CD8-positive, alpha-beta memory T cell (primary cell): ENCODE measurements around the gene MARCHF10. TPM values are rescaled to one million over a fixed set of nuclear protein-coding genes. Genes with fewer than 3 reads are reported as not detected.

Source experiments
- CTCF ChIA-PET: fragments of 350-600 bp; sonication (Branson Sonifier 250); formaldehyde crosslinking; loops from one replicate; lab custom pipeline; 2021; ENCODE audit warnings: antibody characterized with exemption; lab: Charles Lee
- POLR2A ChIA-PET: fragments of 350-600 bp; sonication (Branson Sonifier 250); formaldehyde crosslinking; loops from one replicate; lab custom pipeline; 2021; ENCODE audit warnings: antibody characterized with exemption; lab: Charles Lee
- DNase-seq, 5 donors: peaks; one replicate each; pipeline versions ENCODE4 v3.0.0 to v3.0.0-alpha.2; 2020 to 2022; ENCODE audit warnings: mixed read lengths in 1 of 5
- H3K27ac ChIP-seq: one replicate; pipeline ENCODE4 v1.7.0; 2013; ENCODE audit warnings: low read depth, mild to moderate bottlenecking, low read length, moderate library complexity
- H3K27me3 ChIP-seq: 2 replicates; pipeline ENCODE4 v1.7.0; 2013; ENCODE audit warnings: low read length, mild to moderate bottlenecking; ENCODE audit not compliant: insufficient read depth, poor library complexity, severe bottlenecking
- H3K36me3 ChIP-seq: 2 replicates; pipeline ENCODE4 v1.7.0; 2013; ENCODE audit warnings: mild to moderate bottlenecking, low read length, moderate library complexity; ENCODE audit not compliant: insufficient read depth
- H3K4me1 ChIP-seq: 2 replicates; pipeline ENCODE4 v1.7.0; 2013; ENCODE audit warnings: mild to moderate bottlenecking, low read length, moderate library complexity; ENCODE audit not compliant: insufficient read depth
- H3K4me3 ChIP-seq: 2 replicates; pipeline ENCODE4 v1.7.0; 2013; ENCODE audit warnings: mild to moderate bottlenecking, low read length
- H3K9me3 ChIP-seq: 2 replicates; pipeline ENCODE4 v1.7.0; 2013; ENCODE audit warnings: mild to moderate bottlenecking, low read length
- H3K27ac Mint-ChIP-seq, 8 donors: one replicate each; pipeline ENCODE4 v1.8.0; 2020 to 2021; ENCODE audit warnings: mixed read lengths in 8 of 8, mild to moderate bottlenecking in 6 of 8, inconsistent platforms in 3 of 8, moderate library complexity in 3 of 8
- H3K27me3 Mint-ChIP-seq, 2 donors: one replicate each; pipeline ENCODE4 v1.8.0; 2020 to 2021; ENCODE audit warnings: mixed read lengths in 2 of 2, mild to moderate bottlenecking in 1 of 2, moderate library complexity in 1 of 2
- H3K36me3 Mint-ChIP-seq, 3 donors: one replicate each; pipeline ENCODE4 v1.8.0; 2020 to 2021; ENCODE audit warnings: mixed read lengths in 3 of 3, inconsistent platforms in 1 of 3, mild to moderate bottlenecking in 1 of 3
- H3K4me1 Mint-ChIP-seq, 3 donors: one replicate each; pipeline ENCODE4 v1.8.0; 2020 to 2021; ENCODE audit warnings: mixed read lengths in 3 of 3, inconsistent platforms in 1 of 3, mild to moderate bottlenecking in 1 of 3
- H3K4me3 Mint-ChIP-seq, 7 donors: one replicate each; pipeline ENCODE4 v1.8.0; 2020 to 2021; ENCODE audit warnings: mixed read lengths in 7 of 7, mild to moderate bottlenecking in 6 of 7, moderate library complexity in 4 of 7, inconsistent platforms in 2 of 7
- H3K9me3 Mint-ChIP-seq, 5 donors: one replicate each; pipeline ENCODE4 v1.8.0; 2020 to 2022; ENCODE audit warnings: mixed read lengths in 5 of 5, mild to moderate bottlenecking in 3 of 5, moderate library complexity in 2 of 5, inconsistent platforms in 1 of 5
- polyA plus RNA-seq: library from polyadenylated mRNA; unstranded; fragments of 300-500 nt; fragmentation: Illumina TruSeq; gene quantifications from one replicate; pipeline ENCODE4 v1.2.3, GENCODE V29; 2021
- total RNA-seq, 2 experiments: library from RNA; stranded (reverse); gene quantifications; one replicate each; pipeline ENCODE4 v1.2.3, GENCODE V29; 2021

The MARCHF10 gene
- total and polyA plus RNA-seq, 3 experiments from 2014 or later: 0.86 TPM; not detected in 2

- H3K36me3 Mint-ChIP-seq: peaks cover 0 to 5% (median 0%) of the 10 kb centered on the region in 3 donors
- POLR2A ChIA-PET: no interaction called here
- no peak overlapping the region for H3K4me3 ChIP-seq
- CTCF ChIA-PET: no interaction called here
- H3K36me3 ChIP-seq: no peaks in the 10 kb centered on the region
- H3K9me3 ChIP-seq: no peaks in the 10 kb centered on the region
- DNase-seq: no peak
- no peaks in the 10 kb centered on the region for H3K27me3 Mint-ChIP-seq
- H3K4me3 Mint-ChIP-seq: no peak overlapping the region
- H3K27ac Mint-ChIP-seq: no peak overlapping the region
- no peak overlapping the region for H3K27ac ChIP-seq
- no peaks in the 10 kb centered on the region for H3K27me3 ChIP-seq
- H3K4me1 ChIP-seq: no peaks in the 10 kb centered on the region
- peaks cover 0 to 3% (median 0%) of the 10 kb centered on the region in 5 donors for H3K9me3 Mint-ChIP-seq
- peaks cover 0 to 6% (median 5%) of the 10 kb centered on the region in 3 donors for H3K4me1 Mint-ChIP-seq
Observed at GRCh38 chr17:62715882-62716390, 92.2 kb downstream of the MARCHF10 start.

GRCh38 chr17:62714016-62714777, 93.9 kb downstream of the MARCHF10 start:
- no peaks in the 10 kb centered on the region for H3K4me1 ChIP-seq
- Mint-ChIP-seq H3K4me1 (no peaks in the 10 kb centered on the region), H3K27me3 (no peaks in the 10 kb centered on the region), H3K36me3 (no peaks in the 10 kb centered on the region), H3K27ac (no peak overlapping the region), H3K4me3 (no peak overlapping the region), H3K9me3 (no peaks in the 10 kb centered on the region)
- H3K4me3 ChIP-seq: no peak overlapping the region
- no peaks in the 10 kb centered on the region for H3K27me3 ChIP-seq
- H3K36me3 ChIP-seq: no peaks in the 10 kb centered on the region
- DNase-seq: no peak
- no peak overlapping the region for H3K27ac ChIP-seq
- H3K9me3 ChIP-seq: no peaks in the 10 kb centered on the region
- ChIA-PET POLR2A (no interaction called here), CTCF (interaction anchor here (1.1 kb wide), 1 partner anchor 10 kb away, joined by 3 read pairs; no protein-coding TSS in a partner anchor)

- Mint-ChIP-seq H3K36me3 (no peaks in the 10 kb centered on the region), H3K27ac (peak overlapping the region in 2 of 8 donors; percentile 23 to 32), H3K27me3 (no peaks in the 10 kb centered on the region), H3K4me1 (no peaks in the 10 kb centered on the region), H3K4me3 (no peak overlapping the region), H3K9me3 (peaks cover 0 to 4% (median 0%) of the 10 kb centered on the region in 5 donors)
- Histone ChIP-seq H3K4me3 (no peak overlapping the region), H3K9me3 (no peaks in the 10 kb centered on the region), H3K36me3 (no peaks in the 10 kb centered on the region), H3K4me1 (no peaks in the 10 kb centered on the region), H3K27me3 (no peaks in the 10 kb centered on the region), H3K27ac (no peak overlapping the region)
- POLR2A ChIA-PET: no interaction called here
- no peak for DNase-seq
- CTCF ChIA-PET: interaction anchor here (1.1 kb wide), 1 partner anchor 11 kb away, joined by 3 read pairs; no protein-coding TSS in a partner anchor
Observed at GRCh38 chr17:62713086-62713881, 94.8 kb downstream of the MARCHF10 start.

DNA sequence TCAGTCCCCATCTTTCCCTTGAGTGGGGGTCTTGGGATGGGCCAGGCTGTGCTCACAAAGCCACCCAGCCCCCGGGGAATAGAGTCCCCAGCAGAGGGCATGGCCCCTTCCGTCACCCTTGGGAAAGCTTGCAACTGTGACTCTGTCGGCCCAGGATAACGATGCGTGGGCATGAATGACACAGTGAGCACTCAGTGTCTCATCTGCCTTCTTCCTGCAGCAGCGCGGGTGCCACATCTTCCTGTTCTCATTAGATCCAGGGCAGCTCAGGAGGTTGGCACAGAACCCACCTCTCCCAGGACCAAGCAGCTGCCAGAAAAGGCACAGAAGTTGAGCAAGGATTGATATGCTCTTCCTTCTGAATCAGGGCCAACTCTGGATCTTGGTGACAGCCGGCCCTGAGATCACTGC, 95.9 kb downstream of the MARCHF10 start:
- Mint-ChIP-seq H3K27me3 (no peaks in the 10 kb centered on the region), H3K4me3 (no peak overlapping the region), H3K4me1 (no peaks in the 10 kb centered on the region), H3K9me3 (peaks cover 0 to 4% (median 0%) of the 10 kb centered on the region in 5 donors), H3K27ac (peak overlapping the region in 3 of 8 donors; percentile 5 to 74 (median 60)), H3K36me3 (no peaks in the 10 kb centered on the region)
- ChIA-PET CTCF (no interaction called here), POLR2A (no interaction called here)
- Histone ChIP-seq H3K36me3 (no peaks in the 10 kb centered on the region), H3K9me3 (no peaks in the 10 kb centered on the region), H3K4me1 (no peaks in the 10 kb centered on the region), H3K27ac (no peak overlapping the region), H3K27me3 (no peaks in the 10 kb centered on the region), H3K4me3 (no peak overlapping the region)
- no peak for DNase-seq

DNA sequence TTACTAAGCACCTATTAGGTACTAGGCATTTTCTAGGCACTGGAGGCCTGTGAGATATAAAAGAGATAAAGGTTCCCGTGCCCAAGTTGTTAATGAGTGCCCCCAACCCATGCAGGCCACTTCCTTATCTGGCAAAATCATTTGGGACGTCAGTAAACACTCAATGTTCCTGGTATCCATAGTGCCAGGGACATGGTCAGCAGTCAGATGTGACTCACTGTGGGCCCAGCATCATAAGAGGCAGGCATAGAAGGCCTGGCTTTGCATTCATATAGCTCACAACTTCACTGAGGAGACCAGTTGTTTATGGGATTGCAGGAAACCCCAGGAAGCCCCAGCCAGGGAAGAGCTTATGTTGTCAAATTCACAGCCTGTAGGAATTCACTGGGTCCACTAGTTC, 99.5 kb downstream of the MARCHF10 start:
- Histone ChIP-seq H3K4me1 (peaks cover 6% of the 10 kb centered on the region), H3K9me3 (no peaks in the 10 kb centered on the region), H3K36me3 (no peaks in the 10 kb centered on the region), H3K27me3 (peaks cover 3% of the 10 kb centered on the region), H3K27ac (no peak overlapping the region), H3K4me3 (no peak overlapping the region)
- Mint-ChIP-seq H3K4me3 (peak overlapping the region in 1 of 7 donors; percentile 37), H3K27ac (peak overlapping the region in 2 of 8 donors; percentile 41 to 47), H3K36me3 (no peaks in the 10 kb centered on the region), H3K4me1 (peaks cover 5 to 12% (median 7%) of the 10 kb centered on the region in 3 donors), H3K27me3 (peaks cover 0 to 2% of the 10 kb centered on the region in 2 donors), H3K9me3 (peaks cover 0 to 4% (median 0%) of the 10 kb centered on the region in 5 donors)
- ChIA-PET POLR2A (no interaction called here), CTCF (interaction anchor here (1.4 kb wide), 1 partner anchor 16 kb away, joined by 4 read pairs; no protein-coding TSS in a partner anchor)
- no peak for DNase-seq

DNA sequence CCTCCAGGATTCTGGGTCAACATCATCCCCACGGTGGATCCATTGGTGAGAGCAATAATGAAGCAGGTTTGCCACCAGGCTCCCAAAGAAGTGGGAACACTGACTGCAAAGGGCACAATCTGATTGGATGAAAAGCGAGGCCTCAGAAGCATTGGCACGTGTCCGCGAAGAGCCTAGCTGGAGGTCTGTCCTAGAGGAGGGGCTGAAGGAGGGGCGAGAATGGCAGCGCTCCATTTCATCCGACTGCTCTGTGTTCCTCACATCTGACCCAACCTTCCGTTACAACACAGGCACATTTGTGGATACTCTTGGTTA, 100.7 kb downstream of the MARCHF10 start:
- Histone ChIP-seq H3K4me1 (peaks cover 6% of the 10 kb centered on the region), H3K9me3 (no peaks in the 10 kb centered on the region), H3K36me3 (no peaks in the 10 kb centered on the region), H3K4me3 (no peak overlapping the region), H3K27ac (no peak overlapping the region), H3K27me3 (peaks cover 3% of the 10 kb centered on the region)
- no peak for DNase-seq
- Mint-ChIP-seq H3K4me3 (no peak overlapping the region), H3K36me3 (no peaks in the 10 kb centered on the region), H3K27me3 (peaks cover 0 to 2% of the 10 kb centered on the region in 2 donors), H3K4me1 (peaks cover 7 to 12% (median 8%) of the 10 kb centered on the region in 3 donors), H3K27ac (peak overlapping the region in 1 of 8 donors; percentile 84), H3K9me3 (peaks cover 0 to 4% (median 0%) of the 10 kb centered on the region in 5 donors)
- ChIA-PET CTCF (interaction anchor here (0.9 kb wide), 1 partner anchor 258 kb away, joined by 3 read pairs; the partner anchor contains the start of gene TANC2), POLR2A (no interaction called here)

- peak overlapping the region in 2 of 7 donors; percentile 36 to 43 for H3K4me3 Mint-ChIP-seq
- POLR2A ChIA-PET: no interaction called here
- peaks cover 0 to 4% (median 0%) of the 10 kb centered on the region in 5 donors for H3K9me3 Mint-ChIP-seq
- H3K4me1 Mint-ChIP-seq: peaks cover 7 to 12% (median 8%) of the 10 kb centered on the region in 3 donors
- CTCF ChIA-PET: interaction anchor here (0.9 kb wide), 1 partner anchor 11 kb away, joined by 3 read pairs; no protein-coding TSS in a partner anchor
- Histone ChIP-seq H3K4me3 (no peak overlapping the region), H3K27ac (no peak overlapping the region), H3K27me3 (peaks cover 3% of the 10 kb centered on the region), H3K4me1 (peaks cover 6% of the 10 kb centered on the region), H3K36me3 (no peaks in the 10 kb centered on the region), H3K9me3 (no peaks in the 10 kb centered on the region)
- DNase-seq: no peak
- H3K36me3 Mint-ChIP-seq: no peaks in the 10 kb centered on the region
- peaks cover 0 to 2% of the 10 kb centered on the region in 2 donors for H3K27me3 Mint-ChIP-seq
- peak overlapping the region in 3 of 8 donors; percentile 48 to 84 (median 60) for H3K27ac Mint-ChIP-seq
Observed at GRCh38 chr17:62706598-62707424, 101.3 kb downstream of the MARCHF10 start.
